Measurements from ENCODE around the gene PHC3. TPM values are rescaled to one million over a fixed set of nuclear protein-coding genes. Genes with fewer than 3 reads are reported as not detected.

Gene PHC3
- total RNA-seq, 1 donor from 2014 or later = 26.7 TPM

DNA sequence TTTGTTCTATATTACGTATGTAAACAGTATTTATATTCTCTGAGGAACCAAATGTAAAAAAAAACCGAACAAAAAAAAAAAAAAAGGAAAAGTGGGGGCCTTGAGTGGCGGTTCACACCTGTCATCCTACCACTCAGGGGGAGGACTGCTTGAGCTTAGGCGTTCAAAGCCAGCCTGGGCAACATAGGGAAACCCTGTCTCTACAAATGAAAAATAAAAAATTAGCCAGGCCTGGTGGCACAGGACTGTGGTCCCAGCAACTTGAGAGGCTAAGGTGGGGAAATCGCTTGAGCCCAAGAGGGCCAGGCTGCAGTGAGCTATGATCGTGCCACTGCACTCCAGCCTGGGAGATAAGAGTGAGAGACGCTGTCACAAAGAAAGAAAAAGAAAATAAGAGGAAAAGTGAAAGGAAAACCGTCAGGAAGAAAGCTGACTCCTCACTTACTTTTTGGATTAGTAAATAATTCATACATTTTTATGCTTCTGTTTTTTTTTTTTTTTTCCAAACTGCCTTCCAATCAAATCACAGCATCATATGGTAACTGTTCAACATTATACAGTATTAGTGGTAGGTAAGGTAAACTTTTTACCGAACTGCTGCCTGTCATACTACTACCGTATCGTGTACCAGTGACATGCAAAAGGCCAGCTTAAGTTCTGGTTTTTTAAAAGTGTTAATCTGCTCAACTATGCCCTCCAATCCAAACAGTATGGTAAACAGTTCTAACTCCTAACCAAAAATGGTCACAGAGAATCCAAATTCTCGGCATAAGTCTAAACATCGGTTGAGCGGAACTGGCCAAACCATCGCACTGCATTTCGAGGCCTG is 1.2 kb downstream of the PHC3 start:
- peak; percentile 35 for ATAC-seq

- no peak for ATAC-seq
Observed at GRCh38 chr3:170179432-170179831, 2.1 kb downstream of the PHC3 start.

- ATAC-seq = no peak
Observed at GRCh38 chr3:170178651-170179050, 2.9 kb downstream of the PHC3 start.

GRCh38 chr3:170171563-170171962 is 10.0 kb downstream of the PHC3 start:
- no peak for ATAC-seq

GRCh38 chr3:170164717-170165116 is 16.8 kb downstream of the PHC3 start:
- ATAC-seq = peak; percentile 57

GRCh38 chr3:170163956-170164645 is 17.4 kb downstream of the PHC3 start:
- ATAC-seq = no peak

DNA sequence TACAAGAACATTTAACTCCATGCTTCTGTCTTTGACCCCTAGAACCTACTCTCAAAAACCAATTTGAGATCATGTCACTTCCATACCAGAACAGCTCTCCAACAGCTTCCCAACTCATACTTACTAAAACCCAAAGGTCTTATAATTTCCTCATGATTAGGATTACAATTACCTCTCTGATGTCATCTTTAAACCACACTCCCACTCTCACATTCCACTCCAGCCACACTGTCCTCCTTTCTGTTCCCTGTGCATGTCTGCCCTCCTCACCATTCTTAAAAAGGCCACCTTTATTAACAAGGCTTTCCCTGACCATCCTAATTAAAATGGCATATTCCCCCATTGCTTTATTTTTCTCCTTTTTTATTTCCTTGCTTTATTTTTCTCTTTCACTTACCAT is 18.9 kb downstream of the PHC3 start:
- ATAC-seq = no peak

DNA sequence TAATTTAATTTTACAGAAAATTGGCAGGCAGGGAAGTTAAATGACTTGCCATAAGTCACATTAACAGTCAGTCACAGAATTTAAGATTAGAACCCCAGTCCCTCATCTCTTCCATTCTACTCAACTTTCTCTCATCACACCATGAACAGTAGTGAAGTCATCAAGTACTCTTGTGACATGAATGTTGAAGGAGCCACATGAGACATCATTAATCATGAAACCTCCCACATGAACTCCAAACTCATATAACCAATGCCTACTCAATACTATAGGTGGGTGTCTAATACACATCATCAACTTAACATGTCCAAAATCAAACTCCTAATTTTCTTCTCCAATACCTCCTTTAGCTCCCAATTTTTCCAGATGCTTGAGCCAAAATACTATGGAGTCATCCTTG is 19.5 kb downstream of the PHC3 start:
- ATAC-seq = no peak

DNA sequence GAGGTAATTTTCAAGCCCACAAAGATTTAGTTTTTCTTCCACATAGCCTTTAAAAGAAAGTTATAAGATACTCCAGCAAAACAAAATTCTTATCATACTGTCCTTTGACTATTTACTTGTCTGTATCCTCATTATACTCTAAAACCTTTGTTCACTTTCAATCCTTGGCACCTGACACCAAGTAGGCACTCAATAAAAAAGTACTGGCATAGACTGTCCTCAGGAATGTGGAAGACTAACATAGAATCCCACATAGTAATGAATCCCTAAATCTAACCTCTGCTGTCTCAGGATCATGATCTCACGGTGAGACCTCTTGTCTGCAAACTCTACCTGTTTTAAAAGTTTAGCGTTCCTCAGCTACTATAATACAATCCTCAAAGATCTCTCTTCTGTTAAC is 21.6 kb downstream of the PHC3 start:
- ATAC-seq = no peak

- ATAC-seq = no peak
Observed at GRCh38 chr3:170159459-170159858, 22.1 kb downstream of the PHC3 start.

- ATAC-seq = no peak
Observed at GRCh38 chr3:170155604-170156003, 25.9 kb downstream of the PHC3 start.

DNA sequence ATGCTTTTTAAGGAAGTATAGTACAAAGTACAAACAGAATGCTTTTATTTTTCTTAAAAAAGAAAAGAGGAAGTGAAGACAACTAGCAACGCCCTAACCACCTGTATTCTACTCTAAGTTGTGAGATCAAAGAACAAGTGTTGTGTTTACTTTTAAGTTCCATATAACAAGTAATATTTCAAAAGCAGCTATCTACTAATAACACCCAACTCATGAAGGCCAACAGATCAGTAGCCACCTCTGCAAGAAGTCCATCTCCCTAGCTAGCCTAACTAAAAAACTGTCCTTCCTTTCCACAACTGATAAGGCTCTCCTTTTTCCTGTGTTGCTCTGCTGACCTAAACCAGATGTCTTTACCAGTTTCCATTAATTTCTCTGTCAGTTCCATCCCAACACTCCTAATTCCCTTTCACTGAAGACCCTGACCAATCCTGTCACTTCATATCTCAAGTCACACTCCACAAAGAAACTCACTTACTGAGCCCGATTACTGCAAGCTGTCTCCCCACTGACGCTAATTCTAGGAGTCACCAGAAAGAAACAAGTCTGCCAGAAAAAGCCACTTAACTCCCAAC is 26.9 kb downstream of the PHC3 start:
- ATAC-seq = no peak

- no peak for ATAC-seq
Observed at GRCh38 chr3:170154084-170154483, 27.4 kb downstream of the PHC3 start.

GRCh38 chr3:170151536-170151935 is 30.0 kb downstream of the PHC3 start:
- ATAC-seq = no peak

- no peak for ATAC-seq
Observed at GRCh38 chr3:170149016-170149415, 32.5 kb downstream of the PHC3 start.

- ATAC-seq = no peak
Observed at GRCh38 chr3:170145278-170145677, 36.3 kb downstream of the PHC3 start.

- ATAC-seq = no peak
Observed at GRCh38 chr3:170144437-170144843, 37.1 kb downstream of the PHC3 start.

DNA sequence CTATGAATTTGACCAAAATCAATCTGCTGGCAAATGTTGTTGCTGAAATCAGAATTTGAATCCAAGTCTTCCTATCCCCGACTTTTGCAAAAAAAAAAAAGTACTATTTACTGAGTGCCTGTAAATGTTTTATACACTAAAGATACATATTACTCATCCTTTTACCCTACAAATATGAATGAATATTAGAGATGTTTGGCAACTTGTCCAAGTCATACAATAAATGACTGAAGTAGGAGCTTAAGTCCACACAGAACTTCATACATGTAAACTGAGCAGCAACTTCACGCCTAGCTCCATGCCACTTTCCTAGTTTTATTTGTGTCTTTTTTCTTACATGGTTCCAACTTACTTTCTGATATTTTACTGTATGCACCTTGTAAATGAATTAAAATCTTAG is 39.2 kb downstream of the PHC3 start:
- ATAC-seq = no peak

DNA sequence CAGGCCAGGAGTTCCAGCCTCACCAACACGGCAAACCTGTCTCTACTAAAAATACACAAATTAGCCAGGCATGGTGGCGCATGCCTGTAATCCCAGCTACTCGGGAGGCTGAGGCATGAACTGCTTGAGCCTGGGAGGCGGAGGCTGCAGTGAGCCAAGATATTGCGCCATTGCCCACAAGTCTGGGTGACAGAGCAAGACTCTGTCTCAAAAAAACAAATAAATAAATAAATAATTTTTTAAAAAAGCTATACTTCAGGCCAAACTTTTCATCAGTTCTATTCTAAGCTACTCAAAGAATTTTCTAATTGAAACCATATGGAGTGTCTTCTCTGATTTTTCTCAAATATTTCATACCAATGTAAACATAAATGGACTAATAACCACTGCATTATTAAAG is 43.5 kb downstream of the PHC3 start:
- ATAC-seq = no peak

- no peak for ATAC-seq
Observed at GRCh38 chr3:170132335-170132734, 49.2 kb downstream of the PHC3 start.

DNA sequence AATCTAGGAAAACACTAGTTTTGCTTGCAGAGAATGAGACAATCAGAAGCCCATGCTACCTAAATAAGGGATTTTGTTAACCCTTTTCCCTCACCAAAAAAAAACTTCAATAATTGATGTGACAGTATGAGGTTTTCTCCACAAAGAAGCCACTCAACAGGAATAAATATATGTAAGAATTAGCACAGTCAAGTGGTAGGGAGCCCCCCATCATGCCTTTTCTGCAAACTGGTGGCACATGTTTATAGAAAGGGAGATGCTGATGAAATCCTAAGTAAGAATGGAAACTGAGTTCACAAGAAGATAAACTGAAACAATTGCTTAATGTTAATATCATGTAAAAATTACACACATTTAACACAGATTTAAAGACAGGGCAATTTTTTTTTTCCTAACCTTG is 51.0 kb downstream of the PHC3 start:
- ATAC-seq = no peak

GRCh38 chr3:170128977-170129431 is 52.5 kb downstream of the PHC3 start:
- ATAC-seq = peak; percentile 67

DNA sequence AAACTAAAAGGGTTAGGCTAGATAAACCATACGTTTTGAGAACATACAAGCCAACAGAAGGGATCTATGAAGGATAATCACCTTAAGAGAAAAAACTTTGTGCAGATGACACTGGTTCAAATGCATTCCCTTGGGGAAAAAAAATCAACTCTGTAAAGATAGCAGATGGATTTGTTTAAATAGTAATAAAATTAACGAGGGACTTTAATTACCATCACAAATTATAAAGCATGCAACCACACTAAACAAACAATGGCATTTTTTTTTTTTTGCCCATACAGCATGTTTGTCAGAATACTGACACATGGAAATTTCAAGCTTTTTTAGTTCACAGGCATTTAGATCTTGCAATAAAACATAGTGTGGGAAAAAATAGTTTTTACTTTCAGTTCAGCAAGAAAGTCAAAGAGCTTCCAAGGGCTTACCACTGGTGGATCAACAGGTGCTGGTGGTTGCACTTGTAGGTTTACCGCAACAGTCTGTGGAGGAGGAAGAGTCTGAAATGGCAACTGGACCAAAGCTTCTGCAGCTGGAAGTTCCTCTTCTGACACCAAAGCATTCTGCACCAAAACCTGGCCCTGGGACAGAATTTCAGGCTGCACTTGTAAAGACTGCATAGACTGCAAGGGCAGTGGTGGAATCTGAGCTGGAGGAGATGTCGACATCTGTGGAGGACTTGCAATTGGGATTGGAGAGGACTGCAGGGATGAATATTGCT is 53.1 kb downstream of the PHC3 start:
- ATAC-seq = no peak

Measured in esophagus mucosa (tissue), 1 donor.